ENCODE results near the gene PRDM15. TPM values are rescaled to one million over a fixed set of nuclear protein-coding genes. Genes with fewer than 3 reads are reported as not detected.

The PRDM15 gene
- total and polyA plus RNA-seq, 4 donors, result 1.2 to 5.7 (median 2.1) TPM

DNA sequence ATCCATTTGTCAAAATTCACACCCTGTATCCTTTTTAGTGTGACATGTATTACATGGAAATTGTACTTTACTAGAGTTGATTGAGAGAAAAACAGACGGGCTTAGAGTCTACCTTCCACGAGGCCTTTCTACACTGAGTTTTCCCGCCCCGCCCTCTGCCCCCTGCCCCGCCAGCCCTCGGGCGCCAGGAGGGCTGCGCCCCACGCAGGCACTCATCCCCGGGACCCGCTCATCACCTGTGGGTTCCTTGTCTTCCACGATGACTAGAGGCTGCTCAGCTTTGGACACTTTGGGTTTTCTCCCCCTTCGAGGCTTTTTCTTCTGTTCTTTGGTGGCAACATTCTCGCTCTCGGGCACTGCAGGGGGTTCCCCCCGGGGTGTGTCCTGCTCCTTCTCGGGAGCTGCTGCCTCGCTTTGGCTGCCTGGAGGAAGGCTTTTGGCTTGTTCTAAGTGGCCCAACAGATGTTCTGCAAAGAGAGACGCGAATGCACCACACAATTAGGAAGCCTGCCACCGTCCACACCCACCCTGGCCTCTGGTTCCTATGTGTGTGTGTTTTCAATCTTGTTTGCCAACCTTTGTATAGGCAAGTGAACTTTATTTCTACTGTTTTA is 39.6 kb downstream of the PRDM15 start:
- WGBS, result 96% methylated on average over 21 of the region's 21 CpGs
- H3K9ac ChIP-seq (ENCODE audit: low read depth in 1 of 2, low read length in 2 of 2), result no peak overlapping the region
- TF ChIP-seq TAF1 (conservative IDR thresholded peaks at IDR 0.05), result no peak
- peaks cover 0 to 5% (median 1%) of the 10 kb centered on the region in 4 donors for H3K9me3 ChIP-seq (ENCODE audit: control insufficient read depth in 4 of 4, low read length in 3 of 4)
- DNase-seq (ENCODE audit: low spot score), result no peak
- no peak overlapping the region for H3K27ac ChIP-seq (ENCODE audit: low read depth in 1 of 2, low read length in 2 of 2)
- no peaks in the 10 kb centered on the region for H3K4me1 ChIP-seq (ENCODE audit: control insufficient read depth in 4 of 4, insufficient read depth in 4 of 4, low read length in 3 of 4)
- peaks cover 2 to 19% (median 4%) of the 10 kb centered on the region in 4 donors for H3K36me3 ChIP-seq (ENCODE audit: control insufficient read depth in 4 of 4, insufficient read depth in 3 of 4, low read depth in 1 of 4, low read length in 3 of 4)
- no peaks in the 10 kb centered on the region for H3K27me3 ChIP-seq (ENCODE audit: control insufficient read depth in 4 of 4, insufficient read depth in 4 of 4, low read length in 3 of 4)
- H3K4me3 ChIP-seq (ENCODE audit: low read depth in 1 of 3, low read length in 3 of 3), result no peak overlapping the region

DNA sequence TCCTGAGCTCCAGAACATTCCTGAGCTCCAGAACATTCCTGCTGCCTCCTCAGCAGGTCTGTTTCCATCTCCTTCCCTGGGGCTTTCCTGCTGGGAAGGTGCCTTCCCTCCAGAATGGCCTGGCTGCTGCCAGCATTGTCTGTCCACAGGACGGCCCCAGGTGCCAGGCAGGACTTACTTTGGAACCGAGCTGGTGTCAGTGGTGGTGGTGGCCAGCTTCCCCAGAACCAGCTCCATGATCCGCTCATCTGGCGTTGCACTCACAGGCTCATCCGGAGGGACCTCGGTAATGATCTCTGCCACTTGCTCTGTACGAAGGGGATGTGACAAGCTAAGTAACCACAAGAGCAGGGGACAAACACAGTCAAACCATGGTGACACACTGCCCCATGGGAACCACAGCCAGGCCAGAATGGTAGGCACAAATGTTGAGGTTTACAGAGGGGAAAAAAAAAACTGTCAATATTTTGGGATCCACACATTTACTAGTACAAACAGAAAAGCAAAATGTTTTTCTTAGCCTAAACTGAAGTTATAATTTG is 41.3 kb downstream of the PRDM15 start:
- Histone ChIP-seq H3K4me3 (ENCODE audit: low read depth in 1 of 3, low read length in 3 of 3) (no peak overlapping the region), H3K27ac (ENCODE audit: low read depth in 1 of 2, low read length in 2 of 2) (no peak overlapping the region), H3K36me3 (ENCODE audit: control insufficient read depth in 4 of 4, insufficient read depth in 3 of 4, low read depth in 1 of 4, low read length in 3 of 4) (peaks cover 2 to 21% (median 5%) of the 10 kb centered on the region in 4 donors), H3K27me3 (ENCODE audit: control insufficient read depth in 4 of 4, insufficient read depth in 4 of 4, low read length in 3 of 4) (no peaks in the 10 kb centered on the region), H3K9me3 (ENCODE audit: control insufficient read depth in 4 of 4, low read length in 3 of 4) (peaks cover 0 to 5% (median 1%) of the 10 kb centered on the region in 4 donors), H3K4me1 (ENCODE audit: control insufficient read depth in 4 of 4, insufficient read depth in 4 of 4, low read length in 3 of 4) (no peaks in the 10 kb centered on the region), H3K9ac (ENCODE audit: low read depth in 1 of 2, low read length in 2 of 2) (no peak overlapping the region)
- DNase-seq (ENCODE audit: low spot score), result no peak
- 95% methylated on average over 7 of the region's 7 CpGs for WGBS
- TF ChIP-seq RXRA (IDR thresholded peaks at IDR 0.05), result no peak
- no peak for TF ChIP-seq CTCF (IDR thresholded peaks at IDR 0.05; ENCODE audit: low read depth, low read length, missing input control)
- no peak for TF ChIP-seq YY1 (IDR thresholded peaks at IDR 0.05)
- TF ChIP-seq JUND (IDR thresholded peaks at IDR 0.05), result no peak
- no peak for TF ChIP-seq FOXA1 (IDR thresholded peaks at IDR 0.05)
- no peak for TF ChIP-seq NR2F2 (IDR thresholded peaks at IDR 0.05)
- TF ChIP-seq EGR1 (IDR thresholded peaks at IDR 0.05; ENCODE audit: low read depth in 2 of 2), result no peak
- TF ChIP-seq TAF1 (conservative IDR thresholded peaks at IDR 0.05), result no peak
- TF ChIP-seq, protein P1, sequence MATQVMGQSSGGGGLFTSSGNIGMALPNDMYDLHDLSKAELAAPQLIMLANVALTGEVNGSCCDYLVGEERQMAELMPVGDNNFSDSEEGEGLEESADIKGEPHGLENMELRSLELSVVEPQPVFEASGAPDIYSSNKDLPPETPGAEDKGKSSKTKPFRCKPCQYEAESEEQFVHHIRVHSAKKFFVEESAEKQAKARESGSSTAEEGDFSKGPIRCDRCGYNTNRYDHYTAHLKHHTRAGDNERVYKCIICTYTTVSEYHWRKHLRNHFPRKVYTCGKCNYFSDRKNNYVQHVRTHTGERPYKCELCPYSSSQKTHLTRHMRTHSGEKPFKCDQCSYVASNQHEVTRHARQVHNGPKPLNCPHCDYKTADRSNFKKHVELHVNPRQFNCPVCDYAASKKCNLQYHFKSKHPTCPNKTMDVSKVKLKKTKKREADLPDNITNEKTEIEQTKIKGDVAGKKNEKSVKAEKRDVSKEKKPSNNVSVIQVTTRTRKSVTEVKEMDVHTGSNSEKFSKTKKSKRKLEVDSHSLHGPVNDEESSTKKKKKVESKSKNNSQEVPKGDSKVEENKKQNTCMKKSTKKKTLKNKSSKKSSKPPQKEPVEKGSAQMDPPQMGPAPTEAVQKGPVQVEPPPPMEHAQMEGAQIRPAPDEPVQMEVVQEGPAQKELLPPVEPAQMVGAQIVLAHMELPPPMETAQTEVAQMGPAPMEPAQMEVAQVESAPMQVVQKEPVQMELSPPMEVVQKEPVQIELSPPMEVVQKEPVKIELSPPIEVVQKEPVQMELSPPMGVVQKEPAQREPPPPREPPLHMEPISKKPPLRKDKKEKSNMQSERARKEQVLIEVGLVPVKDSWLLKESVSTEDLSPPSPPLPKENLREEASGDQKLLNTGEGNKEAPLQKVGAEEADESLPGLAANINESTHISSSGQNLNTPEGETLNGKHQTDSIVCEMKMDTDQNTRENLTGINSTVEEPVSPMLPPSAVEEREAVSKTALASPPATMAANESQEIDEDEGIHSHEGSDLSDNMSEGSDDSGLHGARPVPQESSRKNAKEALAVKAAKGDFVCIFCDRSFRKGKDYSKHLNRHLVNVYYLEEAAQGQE (IDR thresholded peaks at IDR 0.05), result no peak
- TF ChIP-seq, protein P2, sequence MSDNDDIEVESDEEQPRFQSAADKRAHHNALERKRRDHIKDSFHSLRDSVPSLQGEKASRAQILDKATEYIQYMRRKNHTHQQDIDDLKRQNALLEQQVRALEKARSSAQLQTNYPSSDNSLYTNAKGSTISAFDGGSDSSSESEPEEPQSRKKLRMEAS (IDR thresholded peaks at IDR 0.05), result no peak
- TF ChIP-seq HNF4G (IDR thresholded peaks at IDR 0.05), result no peak
- no peak for TF ChIP-seq SP1 (IDR thresholded peaks at IDR 0.05)
- no peak for TF ChIP-seq HNF4A (conservative IDR thresholded peaks at IDR 0.05)
- TF ChIP-seq RAD21 (IDR thresholded peaks at IDR 0.05), result no peak
- TF ChIP-seq FOXA2 (IDR thresholded peaks at IDR 0.05), result no peak
- TF ChIP-seq ATF3 (IDR thresholded peaks at IDR 0.05), result no peak

All from liver (tissue), 9 donors.